Stimulated activated naive CD8-positive, alpha-beta T cell treated with anti-CD3 and anti-CD28 coated beads, Interleukin-15, Interleukin-2, amounts not matched to agents 100 ng/mL and 50 ng/mL, for 24 hours (primary cell): Measurements from ENCODE around the gene TNIK.

Source experiments
- H3K27ac Mint-ChIP-seq: one replicate; pipeline ENCODE4 v1.8.0; 2021; ENCODE audit warnings: mild to moderate bottlenecking, mixed read lengths
- H3K27me3 Mint-ChIP-seq: one replicate; pipeline ENCODE4 v1.8.0; 2021; ENCODE audit warnings: mixed read lengths
- H3K36me3 Mint-ChIP-seq: one replicate; pipeline ENCODE4 v1.8.0; 2021; ENCODE audit warnings: low read depth, mixed read lengths
- H3K4me1 Mint-ChIP-seq: one replicate; pipeline ENCODE4 v1.8.0; 2021; ENCODE audit warnings: low read depth, mixed read lengths
- H3K4me3 Mint-ChIP-seq: one replicate; pipeline ENCODE4 v1.8.0; 2021; ENCODE audit warnings: mild to moderate bottlenecking, mixed read lengths
- H3K9me3 Mint-ChIP-seq: one replicate; pipeline ENCODE4 v1.8.0; 2021; ENCODE audit warnings: mixed read lengths

Gene TNIK

DNA sequence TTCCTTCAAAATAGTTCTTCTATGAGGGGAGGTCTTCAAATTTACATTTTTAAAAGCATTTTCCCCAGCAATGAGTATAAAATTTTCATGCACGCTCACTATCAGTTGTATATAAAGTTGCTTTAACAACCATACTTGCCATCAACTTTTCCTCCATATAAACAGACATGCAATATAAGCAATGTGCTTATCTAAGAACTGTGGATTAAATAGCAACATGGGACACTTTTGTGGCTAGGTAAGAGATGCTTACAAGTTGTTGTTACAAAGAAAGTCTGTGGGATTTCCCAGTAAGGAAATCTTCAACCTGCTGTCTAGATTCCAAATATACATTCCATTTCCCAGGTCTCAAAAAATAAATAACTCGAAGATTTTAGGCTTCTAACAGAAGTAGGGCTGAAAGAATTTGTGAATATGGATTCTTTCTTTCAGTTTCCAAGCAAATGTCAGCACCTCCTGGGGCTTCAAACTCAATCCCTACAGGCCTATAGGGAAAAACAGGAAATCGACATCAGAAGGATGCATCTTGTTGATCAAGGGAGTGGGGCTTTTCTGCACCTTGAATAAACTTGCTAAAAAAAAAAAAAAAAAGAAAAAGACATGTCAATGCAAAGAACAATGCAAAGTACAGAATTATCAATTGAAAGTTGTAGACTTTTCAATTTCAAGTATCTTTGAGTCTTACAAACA lies 16.1 kb downstream of the TNIK start:
- H3K27me3 Mint-ChIP-seq: no peaks in the 10 kb centered on the region
- H3K4me1 Mint-ChIP-seq: peaks cover 38% of the 10 kb centered on the region
- H3K27ac Mint-ChIP-seq: no peak overlapping the region
- H3K36me3 Mint-ChIP-seq: no peaks in the 10 kb centered on the region
- H3K4me3 Mint-ChIP-seq: no peak overlapping the region
- no peaks in the 10 kb centered on the region for H3K9me3 Mint-ChIP-seq

DNA sequence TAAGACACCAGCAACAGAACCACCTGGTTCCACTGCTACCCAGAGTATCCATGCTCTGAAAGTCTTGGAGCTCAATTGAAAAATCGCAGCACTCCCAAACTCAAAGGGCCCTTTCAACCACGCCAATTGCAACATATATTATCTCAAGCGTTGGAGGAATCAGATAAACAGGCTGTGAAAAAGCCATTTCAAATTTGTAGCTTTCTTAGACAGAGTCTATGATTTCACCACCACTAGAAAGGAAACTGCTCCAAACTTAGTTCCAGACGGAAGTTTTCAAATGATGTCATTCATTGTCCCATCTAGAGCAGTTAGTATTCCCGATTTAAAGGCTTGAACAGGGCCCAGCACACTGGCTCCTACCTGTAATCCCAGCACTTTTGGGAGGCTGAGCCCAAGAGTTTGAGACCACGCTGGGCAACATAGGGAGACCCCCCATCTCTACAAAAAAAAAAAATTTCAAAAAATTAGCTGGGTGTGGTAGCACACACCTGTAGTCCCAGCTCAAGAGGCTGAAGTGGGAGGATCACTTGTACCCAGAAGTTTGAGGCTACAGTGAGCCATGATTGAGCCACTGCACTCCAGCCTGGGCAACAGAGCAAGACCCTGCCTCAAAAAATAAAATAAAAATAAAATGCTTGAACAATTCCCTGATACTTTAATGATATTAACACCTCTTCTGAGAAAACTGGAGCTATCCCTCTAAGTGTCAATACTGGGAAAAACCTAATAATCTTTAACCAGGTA lies 16.8 kb downstream of the TNIK start:
- H3K4me3 Mint-ChIP-seq: no peak overlapping the region
- H3K27ac Mint-ChIP-seq: no peak overlapping the region
- H3K36me3 Mint-ChIP-seq: no peaks in the 10 kb centered on the region
- H3K4me1 Mint-ChIP-seq: peaks cover 43% of the 10 kb centered on the region
- no peaks in the 10 kb centered on the region for H3K9me3 Mint-ChIP-seq
- H3K27me3 Mint-ChIP-seq: no peaks in the 10 kb centered on the region

DNA sequence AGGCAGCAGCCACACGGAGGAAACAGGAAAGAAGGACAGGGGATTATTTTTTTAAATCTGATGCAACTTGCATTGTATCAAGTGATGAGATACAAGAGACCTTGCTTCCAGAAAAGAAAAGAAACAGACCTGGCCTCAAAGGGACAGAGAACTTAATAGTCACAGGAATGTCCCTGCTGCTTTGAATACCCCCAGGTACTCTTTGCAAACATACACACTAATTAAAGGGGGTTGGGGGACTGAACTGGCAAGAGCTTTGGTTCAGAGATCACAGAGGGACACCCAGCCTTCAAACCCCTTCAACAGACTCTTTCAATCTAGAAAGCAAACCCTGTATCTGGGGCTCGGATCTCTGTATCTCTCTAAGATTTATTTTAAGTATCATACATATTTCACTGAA lies 18.0 kb downstream of the TNIK start:
- Mint-ChIP-seq H3K9me3 (no peaks in the 10 kb centered on the region), H3K27me3 (no peaks in the 10 kb centered on the region), H3K36me3 (no peaks in the 10 kb centered on the region), H3K27ac (no peak overlapping the region), H3K4me1 (peaks cover 45% of the 10 kb centered on the region), H3K4me3 (no peak overlapping the region)

DNA sequence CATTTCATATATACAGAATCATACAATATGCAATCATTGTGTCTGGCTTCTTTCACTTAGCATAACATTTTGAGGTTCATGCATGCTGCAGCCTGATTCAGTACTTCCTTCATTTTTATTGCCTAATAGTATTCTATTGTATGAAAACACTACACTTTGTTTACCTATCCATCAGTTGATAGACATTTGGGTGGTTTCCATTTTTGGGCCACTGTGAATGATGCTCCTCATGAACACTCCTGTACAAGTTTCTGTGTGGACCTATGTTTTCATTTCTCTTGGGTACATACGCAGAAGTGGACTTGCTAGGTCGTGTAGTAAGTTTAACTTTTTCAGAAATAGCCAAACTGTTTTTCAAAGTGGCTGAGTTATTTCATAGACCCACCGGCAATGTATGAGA lies 18.8 kb downstream of the TNIK start:
- no peaks in the 10 kb centered on the region for H3K27me3 Mint-ChIP-seq
- no peaks in the 10 kb centered on the region for H3K9me3 Mint-ChIP-seq
- no peak overlapping the region for H3K27ac Mint-ChIP-seq
- no peak overlapping the region for H3K4me3 Mint-ChIP-seq
- H3K4me1 Mint-ChIP-seq: peaks cover 47% of the 10 kb centered on the region
- no peaks in the 10 kb centered on the region for H3K36me3 Mint-ChIP-seq

DNA sequence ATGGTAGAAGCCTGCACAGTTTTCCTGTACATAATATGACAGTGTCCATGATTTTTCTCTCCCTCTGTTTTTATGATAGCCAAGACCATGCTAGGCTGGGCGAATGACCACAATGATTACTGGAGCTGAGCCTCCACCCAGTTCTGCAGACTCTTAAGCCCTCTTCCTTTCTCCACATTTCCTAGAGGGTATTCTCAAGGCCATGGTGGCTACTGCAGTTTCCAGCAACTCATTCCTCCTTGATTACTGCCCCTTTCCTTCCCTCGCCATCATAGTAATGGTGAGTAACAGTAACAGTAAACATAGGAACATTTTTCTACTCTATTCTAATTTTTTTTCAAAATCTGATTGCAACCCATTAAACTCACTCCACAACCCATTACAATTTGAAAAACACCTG lies 20.2 kb downstream of the TNIK start:
- Mint-ChIP-seq H3K4me1 (peaks cover 46% of the 10 kb centered on the region), H3K4me3 (no peak overlapping the region), H3K27ac (no peak overlapping the region), H3K36me3 (no peaks in the 10 kb centered on the region), H3K9me3 (no peaks in the 10 kb centered on the region), H3K27me3 (no peaks in the 10 kb centered on the region)

DNA sequence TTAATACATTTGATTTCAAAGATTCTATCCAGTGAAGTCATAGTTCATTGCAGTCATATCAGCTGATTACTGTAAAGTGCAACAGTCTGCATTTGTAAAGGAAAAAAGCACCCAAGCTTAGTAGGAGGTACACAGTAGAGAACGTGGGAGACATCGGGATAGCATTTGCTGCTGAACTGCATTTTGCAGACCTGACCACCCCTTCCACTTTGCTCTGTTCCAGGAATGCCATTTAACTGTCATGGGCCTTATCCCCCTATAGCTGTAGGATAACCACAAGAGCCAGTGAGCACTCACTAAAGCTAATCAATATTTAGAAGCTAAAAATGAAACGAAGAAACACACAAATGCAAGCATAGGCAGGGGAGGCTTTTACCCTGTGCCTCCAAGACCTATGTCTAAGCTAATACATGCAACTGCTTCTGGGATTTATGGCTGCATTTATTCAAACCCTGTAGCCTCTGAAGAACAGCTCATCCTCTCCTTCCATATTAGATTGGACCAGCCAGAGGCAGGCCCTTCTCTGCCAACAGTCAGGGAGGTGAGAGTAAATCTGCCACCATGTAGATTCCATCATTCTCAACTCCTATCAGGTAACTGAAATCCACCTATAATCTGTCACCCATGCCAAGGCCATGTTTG lies 23.0 kb downstream of the TNIK start:
- Mint-ChIP-seq H3K27me3 (no peaks in the 10 kb centered on the region), H3K9me3 (no peaks in the 10 kb centered on the region), H3K36me3 (no peaks in the 10 kb centered on the region), H3K4me3 (no peak overlapping the region), H3K27ac (no peak overlapping the region), H3K4me1 (peaks cover 32% of the 10 kb centered on the region)

DNA sequence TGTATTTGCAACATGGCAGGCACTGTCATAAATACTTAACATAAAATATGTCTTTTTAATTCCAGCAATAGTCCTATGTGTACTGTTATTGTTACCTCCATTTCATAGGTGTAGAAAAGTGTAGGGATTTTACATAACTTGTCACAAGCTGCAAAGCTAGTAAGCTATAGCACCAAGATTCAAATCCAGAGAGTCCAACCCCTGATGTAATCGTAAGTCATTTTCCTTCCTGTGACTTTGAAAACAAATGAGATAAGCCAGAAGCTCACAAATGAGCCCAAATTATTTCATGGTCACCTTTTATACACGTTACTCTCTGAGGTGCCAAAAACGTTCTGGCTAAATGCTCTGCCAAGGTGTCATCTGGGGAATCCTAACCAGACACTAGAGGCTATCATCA lies 23.8 kb downstream of the TNIK start:
- no peaks in the 10 kb centered on the region for H3K36me3 Mint-ChIP-seq
- H3K27me3 Mint-ChIP-seq: no peaks in the 10 kb centered on the region
- H3K4me1 Mint-ChIP-seq: peaks cover 32% of the 10 kb centered on the region
- H3K9me3 Mint-ChIP-seq: no peaks in the 10 kb centered on the region
- H3K4me3 Mint-ChIP-seq: no peak overlapping the region
- no peak overlapping the region for H3K27ac Mint-ChIP-seq

DNA sequence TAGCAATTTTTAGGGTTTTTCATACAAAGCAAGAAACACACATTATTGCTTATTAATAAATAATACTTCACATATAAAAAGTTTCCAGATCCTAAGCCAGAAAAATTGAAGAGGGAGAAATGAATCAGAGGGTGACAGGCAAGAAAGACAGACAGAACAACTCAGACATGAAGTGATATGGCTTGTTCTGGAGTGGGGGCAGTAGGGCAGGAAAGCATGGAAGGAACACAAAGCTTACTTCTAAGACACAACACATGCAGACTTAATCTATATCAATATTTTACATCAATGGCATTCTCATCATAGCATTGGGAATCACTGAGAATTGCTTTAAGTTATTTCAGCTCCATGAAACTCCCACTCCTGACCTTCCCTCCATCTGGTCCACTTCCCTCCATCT lies 24.4 kb downstream of the TNIK start:
- Mint-ChIP-seq H3K4me1 (peaks cover 32% of the 10 kb centered on the region), H3K9me3 (no peaks in the 10 kb centered on the region), H3K27ac (no peak overlapping the region), H3K36me3 (no peaks in the 10 kb centered on the region), H3K27me3 (no peaks in the 10 kb centered on the region), H3K4me3 (no peak overlapping the region)

DNA sequence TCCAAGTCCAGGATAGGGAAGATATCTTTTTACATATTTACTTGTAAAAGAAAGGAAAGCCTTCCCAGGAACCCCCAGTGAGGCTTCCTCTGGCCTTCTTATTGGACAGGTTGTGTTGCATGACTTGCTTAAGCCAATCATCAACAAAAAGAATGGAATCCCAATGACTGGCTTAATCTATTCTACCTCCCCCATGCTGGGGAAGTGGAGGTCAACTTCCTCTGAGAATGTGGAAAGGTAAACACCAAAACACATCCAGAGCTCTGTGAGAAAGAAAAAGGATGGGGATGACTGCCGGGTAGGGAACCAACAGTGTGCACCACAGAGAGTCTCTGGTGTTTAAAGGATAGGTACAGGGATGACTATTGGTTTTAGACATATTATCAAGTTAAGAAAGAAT lies 25.1 kb downstream of the TNIK start:
- Mint-ChIP-seq H3K27me3 (no peaks in the 10 kb centered on the region), H3K27ac (no peak overlapping the region), H3K4me1 (peaks cover 32% of the 10 kb centered on the region)

DNA sequence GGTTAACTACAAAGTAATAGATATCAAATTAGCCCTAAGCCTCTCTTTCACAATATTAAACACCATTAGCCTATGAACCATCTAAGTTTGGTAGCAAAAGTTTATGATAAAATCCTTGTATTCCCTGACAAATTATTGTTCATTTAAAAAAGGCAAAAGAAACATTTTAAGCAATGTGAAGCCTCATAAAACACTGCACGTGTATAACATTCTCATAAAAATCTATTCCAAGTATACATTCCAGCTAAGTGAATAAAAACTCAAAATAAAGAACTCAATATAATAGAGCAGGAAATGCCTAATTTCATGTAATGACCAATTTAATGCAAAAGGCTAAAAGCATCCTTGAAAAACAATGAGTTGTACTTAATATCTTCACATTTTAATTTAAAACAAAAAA lies 27.7 kb downstream of the TNIK start:
- Mint-ChIP-seq H3K36me3 (no peaks in the 10 kb centered on the region), H3K4me3 (no peak overlapping the region), H3K27me3 (no peaks in the 10 kb centered on the region), H3K27ac (no peak overlapping the region), H3K9me3 (no peaks in the 10 kb centered on the region), H3K4me1 (peaks cover 20% of the 10 kb centered on the region)

More for the DNA sequence above, 25.1 kb downstream of the TNIK start:
- H3K4me3 Mint-ChIP-seq: no peak overlapping the region
- H3K9me3 Mint-ChIP-seq: no peaks in the 10 kb centered on the region
- no peaks in the 10 kb centered on the region for H3K36me3 Mint-ChIP-seq

DNA sequence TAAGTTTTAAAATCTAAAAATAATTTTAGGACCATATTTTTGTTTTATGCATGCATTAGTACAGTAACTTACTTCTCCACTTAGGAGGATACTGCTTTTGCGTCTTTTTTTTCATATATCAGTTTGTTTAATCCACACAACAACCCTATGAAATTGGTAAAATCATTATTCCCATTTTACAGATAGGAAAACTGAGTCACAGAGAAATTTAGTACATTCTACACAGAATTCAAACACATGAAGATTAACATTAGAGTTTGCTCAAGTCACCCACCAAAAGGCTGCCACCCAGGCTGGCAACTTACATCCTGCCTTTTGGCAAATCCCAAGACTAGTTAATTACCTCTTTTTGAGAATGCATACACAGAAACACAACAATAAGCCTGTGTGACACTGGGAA lies 28.7 kb downstream of the TNIK start:
- Mint-ChIP-seq H3K9me3 (no peaks in the 10 kb centered on the region), H3K4me1 (peaks cover 10% of the 10 kb centered on the region), H3K4me3 (no peak overlapping the region), H3K36me3 (no peaks in the 10 kb centered on the region), H3K27me3 (no peaks in the 10 kb centered on the region), H3K27ac (no peak overlapping the region)

DNA sequence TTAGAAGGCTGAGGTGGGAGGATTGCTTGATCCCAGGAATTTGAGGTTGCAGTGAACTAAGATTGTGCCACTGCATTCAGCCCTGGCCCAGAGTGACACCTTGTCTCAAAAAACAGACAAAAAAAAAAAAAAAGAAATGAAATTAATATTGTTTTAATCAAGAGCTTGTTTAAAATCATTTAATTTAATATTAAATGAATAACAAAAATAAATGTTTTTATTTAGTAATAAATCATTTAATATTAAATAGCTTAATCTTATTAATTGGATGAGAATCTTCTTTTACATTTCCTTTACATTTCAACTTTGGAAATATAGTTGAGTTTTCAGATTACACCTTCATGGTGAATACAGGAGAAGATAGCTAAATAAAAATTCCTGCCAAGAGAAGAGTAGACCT lies 29.7 kb downstream of the TNIK start:
- Mint-ChIP-seq H3K27me3 (no peaks in the 10 kb centered on the region), H3K4me1 (peaks cover under 1% of the 10 kb centered on the region), H3K9me3 (no peaks in the 10 kb centered on the region), H3K4me3 (no peak overlapping the region), H3K27ac (no peak overlapping the region), H3K36me3 (no peaks in the 10 kb centered on the region)

DNA sequence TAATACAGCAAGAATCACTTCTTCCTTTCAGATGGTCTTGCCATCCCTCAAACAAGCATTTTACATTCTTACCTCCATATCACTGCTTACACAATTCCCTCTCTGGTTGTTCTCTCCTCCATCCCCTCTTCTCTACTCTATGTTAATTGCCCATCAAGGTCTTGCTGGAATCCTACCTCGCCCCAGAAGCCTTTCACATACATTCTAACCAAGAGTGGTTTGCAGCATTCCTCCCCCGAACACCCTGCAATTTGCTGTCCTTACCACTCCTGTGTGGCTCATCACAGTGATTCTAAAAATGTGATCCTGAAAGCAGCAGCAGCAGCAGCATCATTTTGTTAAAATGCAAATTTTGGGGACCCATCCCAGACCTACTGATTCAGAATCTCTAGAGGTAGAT lies 30.6 kb downstream of the TNIK start:
- Mint-ChIP-seq H3K9me3 (no peaks in the 10 kb centered on the region), H3K27ac (no peak overlapping the region), H3K4me1 (no peaks in the 10 kb centered on the region), H3K27me3 (no peaks in the 10 kb centered on the region), H3K36me3 (no peaks in the 10 kb centered on the region), H3K4me3 (no peak overlapping the region)

DNA sequence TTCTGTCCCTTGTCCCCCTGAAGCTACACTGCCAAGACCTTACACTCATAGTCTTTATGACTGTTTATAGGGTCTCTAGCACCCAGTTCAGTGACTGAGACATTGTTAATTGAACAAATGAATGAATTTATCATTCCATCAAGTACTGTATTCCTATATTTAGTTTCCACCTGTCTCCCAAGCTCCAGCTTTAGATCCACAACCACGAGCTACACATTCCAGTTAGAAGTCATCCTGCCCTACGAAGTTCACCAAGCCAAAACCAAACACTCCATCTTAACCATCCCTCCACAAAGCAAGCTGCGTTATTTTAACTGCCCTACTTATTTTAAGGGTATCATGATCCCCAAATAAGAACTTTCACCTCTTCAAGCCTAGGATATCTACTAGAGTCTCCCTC lies 31.3 kb downstream of the TNIK start:
- Mint-ChIP-seq H3K27ac (no peak overlapping the region), H3K9me3 (no peaks in the 10 kb centered on the region), H3K4me3 (no peak overlapping the region), H3K4me1 (no peaks in the 10 kb centered on the region), H3K27me3 (no peaks in the 10 kb centered on the region), H3K36me3 (peaks cover 4% of the 10 kb centered on the region)

DNA sequence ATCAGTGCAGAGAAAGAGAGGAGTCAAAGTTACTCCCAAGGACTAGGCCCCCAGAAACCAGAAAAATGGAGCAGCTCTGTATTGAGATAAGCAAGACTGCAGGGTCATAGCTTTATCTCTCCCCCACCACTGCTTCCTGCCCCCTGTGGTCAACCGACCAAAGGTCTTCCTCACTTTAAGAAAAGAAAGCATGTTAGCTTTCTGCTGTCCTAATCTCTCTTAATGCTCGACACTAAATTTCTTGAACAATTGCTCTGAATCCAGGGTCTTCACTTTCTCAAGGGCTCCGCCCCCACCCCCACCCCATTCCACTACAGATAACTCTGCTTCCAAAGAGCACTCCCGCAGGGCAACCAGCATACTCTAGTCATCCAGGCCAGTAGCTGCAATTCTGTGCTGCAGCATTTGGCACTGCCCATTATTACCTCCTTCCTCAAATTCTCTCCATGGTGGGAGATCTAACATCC lies 31.9 kb downstream of the TNIK start:
- no peaks in the 10 kb centered on the region for H3K4me1 Mint-ChIP-seq
- no peak overlapping the region for H3K27ac Mint-ChIP-seq
- peaks cover 4% of the 10 kb centered on the region for H3K36me3 Mint-ChIP-seq
- H3K4me3 Mint-ChIP-seq: no peak overlapping the region
- H3K27me3 Mint-ChIP-seq: no peaks in the 10 kb centered on the region
- H3K9me3 Mint-ChIP-seq: no peaks in the 10 kb centered on the region
